Caco-2 (cell line): ENCODE data around the gene ACTL7B. TPM values are rescaled to one million over a fixed set of nuclear protein-coding genes. Genes with fewer than 3 reads are reported as not detected.

ENCODE experiments used
- BruUV-seq: library from RNA; stranded (reverse); fragments of 400-500 nt; replicated peaks from 2 replicates; lab custom pipeline; 2021; lab: Mats Ljungman, UMichigan
- CTCF ChIA-PET: fragments of 300-600 bp; sonication (Branson Sonifier 250); formaldehyde crosslinking; loops from one replicate; lab custom pipeline; 2022; ENCODE audit warnings: antibody characterized with exemption; lab: Charles Lee
- POLR2A ChIA-PET: fragments of 300-600 bp; sonication (Branson Sonifier 250); formaldehyde crosslinking; loops from one replicate; lab custom pipeline; 2022; ENCODE audit warnings: antibody characterized with exemption; lab: Charles Lee
- DNase-seq, 2 experiments: peaks; one replicate each; pipeline versions ENCODE4 v3.0.0 to v3.0.0-alpha.2; 2020 to 2022
- H3K27me3 ChIP-seq: replicated peaks from 2 replicates; pipeline ENCODE4 v1.6.0; 2011; ENCODE audit warnings: low read length; ENCODE audit not compliant: control insufficient read depth, insufficient read depth
- H3K36me3 ChIP-seq: 2 replicates; pipeline ENCODE4 v1.5.1; 2011; ENCODE audit warnings: low read length; ENCODE audit not compliant: control insufficient read depth, insufficient read depth
- H3K4me1 ChIP-seq: fragments of 250-450 bp; sonication (Bioruptor Pico); 2 replicates; pipeline ENCODE4 v1.5.1; 2020; ENCODE audit warnings: mild to moderate bottlenecking
- H3K4me3 ChIP-seq: 2 replicates; pipeline ENCODE4 v1.5.1; 2011; ENCODE audit warnings: low read depth, mild to moderate bottlenecking, control low read depth, low read length
- H3K9me3 ChIP-seq: fragments of 250-450 bp; sonication (Bioruptor Pico); 2 replicates; pipeline ENCODE4 v1.5.1; 2020; ENCODE audit warnings: mild to moderate bottlenecking, moderate library complexity
- H3K27ac Mint-ChIP-seq: one replicate; pipeline ENCODE4 v1.8.0; 2022; ENCODE audit warnings: mixed read lengths; ENCODE audit not compliant: unreplicated experiment
- H3K27me3 Mint-ChIP-seq: one replicate; pipeline ENCODE4 v1.8.0; 2022; ENCODE audit warnings: mixed read lengths; ENCODE audit not compliant: insufficient read depth, unreplicated experiment
- H3K36me3 Mint-ChIP-seq: one replicate; pipeline ENCODE4 v1.8.0; 2022; ENCODE audit warnings: mild to moderate bottlenecking, mixed read lengths; ENCODE audit not compliant: insufficient read depth, unreplicated experiment
- H3K4me1 Mint-ChIP-seq: one replicate; pipeline ENCODE4 v1.8.0; 2022; ENCODE audit warnings: low read depth, mixed read lengths; ENCODE audit not compliant: unreplicated experiment
- H3K4me3 Mint-ChIP-seq: one replicate; pipeline ENCODE4 v1.8.0; 2022; ENCODE audit warnings: mild to moderate bottlenecking, moderate library complexity, mixed read lengths; ENCODE audit not compliant: unreplicated experiment
- H3K9me3 Mint-ChIP-seq: one replicate; pipeline ENCODE4 v1.8.0; 2022; ENCODE audit warnings: mixed read lengths; ENCODE audit not compliant: unreplicated experiment
- CTCF ChIP-seq, 2 experiments: fragments of 200-600 bp in 1 of 2; IDR thresholded peaks; 1 replicate in 1 of 2; 2 replicates in 1 of 2; pipeline versions ENCODE4 v1.5.1 to v1.8.0; 2011 to 2022; ENCODE audit warnings: antibody characterized with exemption in 1 of 2, control low read depth in 1 of 2, inconsistent platforms in 1 of 2, low read depth in 1 of 2, low read length in 1 of 2, mild to moderate bottlenecking in 1 of 2, moderate library complexity in 1 of 2; ENCODE audit not compliant: insufficient read depth in 1 of 2, severe bottlenecking in 1 of 2, unreplicated experiment in 1 of 2
- intact Hi-C: fragments of 100-400 bp; cut with micrococcal nuclease; formaldehyde crosslinking; loops from one replicate; pipeline ENCODE4 v1.10.0; 2022; ENCODE audit not compliant: unreplicated experiment
- total RNA-seq: library from RNA; stranded (reverse); gene quantifications from 2 replicates; pipeline ENCODE4 v1.2.3, GENCODE V29; 2022

The ACTL7B gene
- total RNA-seq, 1 experiment from 2014 or later = not detected

GRCh38 chr9:108809269-108809668 is 46.5 kb downstream of the ACTL7B start:
- H3K27me3 Mint-ChIP-seq = peaks cover 26% of the 10 kb centered on the region
- TF ChIP-seq CTCF (IDR thresholded peaks at IDR 0.05; ENCODE audit: insufficient read depth in 1 of 2, low read depth in 1 of 2, low read length in 1 of 2, severe bottlenecking in 1 of 2, unreplicated experiment in 1 of 2) = no peak
- no peaks in the 10 kb centered on the region for H3K36me3 Mint-ChIP-seq
- CTCF ChIA-PET = no interaction called here
- no peak overlapping the region for H3K4me3 Mint-ChIP-seq
- DNase-seq = no peak
- POLR2A ChIA-PET = no interaction called here
- BruUV-seq = no TSS peak
- no peaks in the 10 kb centered on the region for H3K9me3 Mint-ChIP-seq
- no peaks in the 10 kb centered on the region for H3K36me3 ChIP-seq
- no peaks in the 10 kb centered on the region for H3K9me3 ChIP-seq
- H3K4me1 ChIP-seq = no peaks in the 10 kb centered on the region
- intact Hi-C loops = no loop called here
- H3K4me1 Mint-ChIP-seq = no peaks in the 10 kb centered on the region
- H3K27ac Mint-ChIP-seq = no peak overlapping the region
- no peak overlapping the region for H3K4me3 ChIP-seq
- no peaks in the 10 kb centered on the region; the same call in 1 of the 2 replicates for H3K27me3 ChIP-seq

Other genes with a start within 250 kb of the ACTL7B start
- not detected in 2 replicates for gene ACTL7A, start 6.3 kb upstream of the ACTL7B start, total RNA-seq
- 27.6 and 29.1 TPM in 2 replicates for gene ELP1, start 78.1 kb upstream of the ACTL7B start, total RNA-seq
- 16.9 and 20.5 TPM in 2 replicates for gene ABITRAM, start 78.4 kb upstream of the ACTL7B start, total RNA-seq
- 107 and 111 TPM in 2 replicates for gene CTNNAL1, start 157.5 kb upstream of the ACTL7B start, total RNA-seq